Keratinocyte (primary cell): ENCODE measurements around the gene APOB.

Experiments used
- CTCF ChIP-seq, 3 experiments: IDR thresholded peaks in 1 of 3; conservative IDR thresholded peaks in 1 of 3; optimal IDR thresholded peaks in 1 of 3; 2 replicates in 2 of 3; 3 replicates in 1 of 3; pipeline versions ENCODE3 to v1.5.1; 2011; ENCODE audit warnings: low read length in 3 of 3, mild to moderate bottlenecking in 3 of 3, moderate library complexity in 2 of 3, control low read depth in 1 of 3, inconsistent platforms in 1 of 3; ENCODE audit not compliant: insufficient read depth in 2 of 3; ENCODE audit errors: extremely low read depth in 1 of 3
- EZH2 ChIP-seq: IDR thresholded peaks from one replicate; pipeline ENCODE4 v1.6.1; 2012; ENCODE audit warnings: inconsistent platforms, mild to moderate bottlenecking, low read length, moderate library complexity

- no peak for TF ChIP-seq CTCF (optimal IDR thresholded peaks at IDR 0.05 in 1 of 3, IDR thresholded peaks at IDR 0.05 in 1 of 3, conservative IDR thresholded peaks at IDR 0.05 in 1 of 3; ENCODE audit: extremely low read depth in 1 of 3, insufficient read depth in 2 of 3, low read length in 3 of 3)
- TF ChIP-seq EZH2: no peak
Observed at GRCh38 chr2:21022792-21023367, 21.0 kb downstream of the APOB start.
